Head of caudate nucleus (tissue), 42 donors: Measurements from ENCODE around the gene KRTAP10-11.
A peak's percentile ranks its signal among the peaks of the same experiment; 100 is the strongest.
"Not testable (repeated sequence)": the region's sequence is repeated elsewhere in the genome, so short reads cannot be mapped to it uniquely, and the experiment has no call there.

Experiments used
- DNase-seq, 42 donors: peaks; one replicate each; pipeline versions ENCODE4 v3.0.0 to v3.0.0-alpha.2; 2020 to 2021; ENCODE audit warnings: mixed read lengths in 7 of 42
- intact Hi-C: fragments of 100-400 bp; cut with DNase I; formaldehyde crosslinking; loops from one replicate; pipeline ENCODE4 v1.15.0; 2022

The KRTAP10-11 gene

DNA sequence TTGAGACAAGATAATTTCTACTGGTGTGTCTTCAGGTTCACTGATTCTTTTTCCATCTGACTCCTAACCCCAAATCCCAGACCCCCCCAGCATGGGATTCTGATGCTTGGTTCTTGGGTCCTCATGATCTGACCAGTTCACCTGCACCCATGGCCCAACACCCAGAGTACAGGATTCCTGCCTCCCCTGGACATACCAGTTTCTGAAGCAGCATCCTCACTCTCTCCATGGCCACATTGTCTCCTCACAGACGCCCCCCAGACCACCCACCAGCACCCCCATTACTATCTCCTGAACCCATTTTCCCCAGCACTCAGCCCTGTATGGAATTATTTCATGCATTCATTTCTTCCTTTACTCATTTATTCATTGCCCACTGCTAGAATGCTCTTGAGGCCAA is 10.7 kb downstream of the KRTAP10-11 start:
- intact Hi-C loops: no loop called here
- no peak for DNase-seq

DNA sequence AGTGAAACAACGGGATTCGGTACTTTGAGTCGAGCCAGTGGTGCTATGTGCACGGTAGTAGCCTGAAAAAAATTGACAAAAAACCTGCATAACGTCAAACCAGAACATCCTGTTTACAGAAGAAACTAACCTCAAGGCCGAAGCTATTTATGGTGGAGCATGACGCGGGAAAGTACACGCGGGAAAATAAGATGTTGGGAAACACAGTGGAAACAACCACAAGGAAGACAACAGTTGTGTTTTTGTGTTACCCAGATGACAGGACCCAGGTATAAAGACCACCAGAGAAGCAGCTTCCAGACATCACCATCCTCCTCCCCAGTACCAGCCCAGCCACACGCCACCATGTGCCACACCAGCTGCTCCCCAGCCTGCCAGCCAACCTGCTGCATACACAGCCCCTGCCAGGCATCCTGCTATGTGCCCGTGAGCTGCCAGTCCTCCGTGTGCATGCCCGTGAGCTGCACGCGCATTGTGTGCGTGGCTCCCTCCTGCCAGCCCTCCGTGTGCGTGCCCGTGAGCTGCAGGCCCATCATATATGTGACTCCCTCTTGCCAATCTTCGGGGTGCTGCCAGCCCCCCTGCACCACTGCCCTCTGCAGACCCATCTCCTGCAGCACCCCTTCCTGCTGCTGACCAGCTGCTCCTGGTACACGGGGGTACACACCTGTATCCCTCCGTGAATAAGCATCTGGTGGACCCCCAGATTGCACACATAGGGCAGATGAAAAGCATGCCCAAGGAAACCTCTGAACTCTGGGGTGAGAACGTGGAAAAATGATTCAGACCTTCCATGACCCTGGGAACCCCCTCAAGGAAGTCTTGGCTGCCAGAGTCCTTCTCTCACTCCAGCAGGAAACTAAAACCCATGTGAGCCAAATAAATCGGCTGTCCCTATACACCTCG is 11.7 kb downstream of the KRTAP10-11 start, which contains the start of gene KRTAP12-3:
TSS of gene KRTAP12-3 (plus strand) at position 298 of the 906 bp plus-strand sequence. CDS start at position 346, 48 bp downstream.
- no peak for DNase-seq
- intact Hi-C loops: no loop called here

DNA sequence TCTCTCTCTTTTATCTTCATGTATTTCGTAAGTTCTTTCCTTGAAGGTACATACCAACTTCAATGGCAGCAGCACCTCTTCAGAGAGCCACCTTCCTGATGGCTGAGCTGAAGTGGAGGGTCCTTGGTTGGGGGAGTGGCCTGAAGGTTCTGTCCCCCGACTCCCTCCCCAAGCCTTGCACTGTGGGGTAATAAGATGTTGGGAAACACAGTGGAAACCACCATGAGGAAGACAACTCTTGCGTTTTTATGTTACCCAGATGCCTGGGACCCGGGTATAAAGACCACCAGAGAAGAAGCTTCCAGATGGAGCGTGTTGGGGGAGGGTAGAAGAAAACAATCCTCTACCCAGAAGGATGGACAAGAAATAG is 12.3 kb downstream of the KRTAP10-11 start:
- no peak for DNase-seq
- intact Hi-C loops: no loop called here

DNA sequence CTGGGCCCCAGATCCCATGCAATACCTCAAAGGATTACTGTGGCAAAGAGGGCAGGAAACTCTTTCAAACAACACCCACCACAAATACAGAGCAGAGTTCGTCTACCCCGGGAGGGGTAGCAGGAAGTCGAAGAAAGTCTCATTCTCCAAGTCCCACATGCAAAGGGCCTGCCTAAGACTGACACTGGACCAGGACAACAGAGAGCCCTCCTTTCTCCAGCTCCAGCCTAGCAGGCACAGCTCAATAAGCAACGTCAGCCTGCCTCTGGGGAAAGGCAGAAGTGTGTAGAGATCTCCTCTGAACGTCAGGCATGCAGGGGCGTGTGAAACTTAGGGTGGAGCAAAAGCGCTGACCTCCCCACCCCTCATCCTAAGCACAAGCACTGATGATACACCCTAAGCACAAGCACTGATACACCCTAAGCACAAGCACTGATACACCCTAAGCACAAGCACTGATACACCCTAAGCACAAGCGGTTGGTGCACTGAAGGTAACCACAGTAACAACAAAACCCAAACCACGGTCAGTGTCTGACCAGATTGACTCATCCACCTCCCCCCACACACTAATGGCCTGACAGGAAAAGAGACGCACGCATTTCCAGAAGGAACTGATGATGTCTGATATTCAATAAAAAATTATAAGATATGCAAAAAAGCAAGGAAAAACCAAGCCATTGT is 12.8 kb downstream of the KRTAP10-11 start:
- intact Hi-C loops: no loop called here
- no peak for DNase-seq

DNA sequence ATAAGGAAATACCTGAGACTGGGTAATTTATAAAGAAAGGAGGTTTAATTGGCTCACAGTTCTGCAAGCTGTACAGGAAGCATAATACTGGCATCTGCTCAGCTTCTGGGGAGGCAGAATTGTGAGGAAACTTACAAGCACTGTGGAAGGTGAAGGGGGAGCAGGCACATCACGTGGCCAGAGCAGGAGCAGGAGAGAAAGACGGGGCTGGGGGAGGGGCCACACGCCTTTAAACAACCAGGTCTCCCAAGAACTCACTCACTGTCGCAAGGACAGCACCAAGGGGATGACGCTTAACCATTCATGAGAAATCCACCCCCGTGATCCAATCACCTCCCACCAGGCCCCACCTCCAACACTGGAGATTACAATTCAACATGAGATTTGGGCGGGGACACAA is 15.4 kb downstream of the KRTAP10-11 start:
- intact Hi-C loops, DNase-seq: not testable (repeated sequence)

DNA sequence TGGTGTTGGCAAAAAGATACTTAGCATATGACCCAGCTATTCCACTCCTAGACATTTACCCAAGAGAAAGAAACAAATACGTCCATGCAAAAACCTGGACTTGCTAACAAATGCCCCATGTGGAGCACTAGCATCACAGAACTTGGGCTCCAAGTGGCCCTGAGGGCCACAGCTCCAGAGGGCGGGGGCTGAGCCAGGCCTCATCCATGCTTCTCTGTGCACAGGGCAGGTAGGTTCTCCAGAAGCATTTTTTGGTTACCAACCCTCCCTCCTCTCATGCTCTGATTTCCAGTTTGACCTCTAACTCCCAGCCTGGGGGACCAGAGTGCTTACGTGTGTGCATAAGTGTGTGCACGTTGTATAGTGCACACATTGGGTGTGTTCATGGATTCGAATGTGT is 18.5 kb downstream of the KRTAP10-11 start:
- intact Hi-C loops: no loop called here
- DNase-seq: no peak

DNA sequence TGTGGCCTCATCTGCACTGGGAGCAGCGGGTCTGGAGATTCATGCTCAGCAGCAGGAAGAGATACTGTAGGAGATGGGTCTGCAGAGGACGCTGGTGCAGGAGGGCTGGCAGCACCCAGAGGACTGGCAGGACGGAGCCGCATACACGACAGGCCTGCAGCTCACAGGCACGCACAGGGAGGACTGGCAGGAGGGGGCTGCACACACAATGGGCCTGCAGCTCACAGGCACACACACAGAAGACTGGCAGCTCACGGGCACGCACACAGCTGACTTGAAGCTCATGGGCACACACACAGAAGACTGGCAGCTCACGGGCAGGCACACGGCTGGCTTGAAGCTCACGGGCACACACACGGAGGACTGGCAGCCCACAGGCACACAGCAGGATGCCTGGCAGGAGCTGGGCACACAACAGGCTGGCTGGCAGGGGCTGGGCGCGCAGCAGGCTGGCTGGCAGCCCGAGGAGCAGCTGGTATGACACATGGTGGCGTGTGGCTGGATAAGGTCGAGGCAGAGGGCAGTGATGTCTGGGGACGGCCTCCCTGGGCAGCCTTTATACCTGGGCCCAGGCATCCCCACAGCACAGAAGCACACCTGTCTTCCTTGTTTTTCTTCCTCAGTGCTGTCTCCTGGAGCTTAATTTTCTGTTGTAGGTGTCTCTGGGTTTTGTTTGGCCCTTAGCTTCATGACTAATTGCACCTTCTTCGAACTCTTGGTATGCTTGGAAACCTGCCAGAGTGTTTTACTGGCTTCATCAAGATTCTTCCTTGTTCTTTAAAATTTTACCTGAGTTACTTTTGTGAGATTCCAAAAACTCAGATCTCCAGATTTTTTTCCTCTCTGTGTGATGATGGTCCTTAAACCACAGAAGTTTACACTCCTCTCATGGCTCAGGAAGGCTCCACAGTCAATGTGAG is 20.4 kb downstream of the KRTAP10-11 start, which contains the start of gene KRTAP12-2:
TSS of gene KRTAP12-2 (minus strand) at position 527 of the 920 bp plus-strand sequence. CDS start at position 486, 41 bp downstream.
- peak in 1 of 42 donors; percentile 2 for DNase-seq

DNA sequence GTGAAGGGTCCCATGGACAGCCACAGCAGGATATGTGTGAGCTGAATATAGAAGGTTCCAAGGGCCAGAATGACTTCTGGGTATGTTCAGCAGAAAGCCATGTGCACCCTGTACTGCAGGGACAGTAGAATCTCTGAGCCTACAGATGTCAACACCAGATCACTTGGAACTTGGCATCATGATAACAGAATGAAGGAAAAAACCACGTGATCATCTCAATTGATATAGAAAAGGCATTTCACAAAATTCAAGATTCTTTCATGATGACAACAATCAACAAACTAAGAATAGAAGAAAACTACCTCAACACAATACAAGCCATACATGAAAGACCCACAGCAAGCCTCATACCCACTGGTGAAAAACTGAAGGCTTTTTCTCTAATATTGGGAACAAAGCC is 21.4 kb downstream of the KRTAP10-11 start:
- intact Hi-C loops: no loop called here

More for the DNA sequence above, 20.4 kb downstream of the KRTAP10-11 start, which contains the start of gene KRTAP12-2:
- intact Hi-C loops: no loop called here

DNA sequence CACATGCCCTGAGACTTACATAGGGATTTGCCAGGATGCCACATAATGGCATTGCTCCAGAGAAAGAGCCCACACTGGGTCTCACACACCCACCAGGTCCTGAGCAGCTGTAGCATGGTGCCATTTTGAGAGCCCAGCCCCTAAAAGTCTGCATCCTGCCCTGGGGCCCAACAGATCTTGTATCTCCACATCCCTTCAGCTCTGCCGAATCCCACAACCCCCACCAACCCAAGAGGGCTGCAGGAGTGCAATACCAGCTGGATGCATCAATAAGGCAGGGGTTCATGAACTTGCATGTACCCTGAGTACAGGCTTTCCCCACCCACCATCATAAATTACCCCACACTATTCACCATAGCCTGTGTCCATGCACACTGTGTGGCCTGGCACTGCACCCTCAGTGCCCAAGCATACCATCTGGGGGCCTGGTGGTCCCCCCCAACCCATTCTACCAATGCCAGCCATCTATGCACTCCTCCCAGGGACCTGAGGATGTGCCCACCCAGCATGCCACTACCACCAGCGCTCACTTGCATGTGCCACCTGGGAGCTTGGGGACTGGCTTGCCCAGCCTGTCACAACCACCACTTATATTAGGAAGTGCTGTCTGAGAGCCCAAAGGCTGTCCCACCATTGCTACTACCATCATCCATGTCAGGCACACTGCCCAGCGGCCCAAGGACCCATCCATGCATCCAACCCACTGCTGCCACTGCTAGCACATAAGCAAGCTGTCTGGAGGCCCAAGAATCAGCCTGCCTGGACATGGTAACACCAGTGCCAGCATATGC is 24.6 kb downstream of the KRTAP10-11 start:
- intact Hi-C loops: no loop called here
- no peak for DNase-seq

More for the DNA sequence above, 21.4 kb downstream of the KRTAP10-11 start:
- no peak for DNase-seq

DNA sequence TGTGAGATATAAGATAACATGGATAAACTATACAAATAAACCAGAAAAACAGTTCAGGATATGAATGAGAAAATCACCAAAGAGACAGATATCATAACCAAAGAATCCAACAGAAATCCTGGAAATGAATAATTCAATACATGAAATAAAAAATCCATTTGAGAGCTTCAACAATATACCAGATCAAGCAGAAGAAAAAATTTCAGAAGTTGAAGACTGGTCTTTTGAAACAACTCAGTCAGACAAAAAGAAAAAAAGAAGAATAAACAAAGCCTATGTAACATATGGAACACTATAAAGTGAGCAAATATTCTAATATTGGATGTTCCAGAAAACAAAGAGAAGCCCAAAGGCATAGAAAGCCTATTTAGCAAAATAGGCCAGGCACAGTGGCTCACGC is 25.7 kb downstream of the KRTAP10-11 start:
- intact Hi-C loops: no loop called here
- DNase-seq: no peak

DNA sequence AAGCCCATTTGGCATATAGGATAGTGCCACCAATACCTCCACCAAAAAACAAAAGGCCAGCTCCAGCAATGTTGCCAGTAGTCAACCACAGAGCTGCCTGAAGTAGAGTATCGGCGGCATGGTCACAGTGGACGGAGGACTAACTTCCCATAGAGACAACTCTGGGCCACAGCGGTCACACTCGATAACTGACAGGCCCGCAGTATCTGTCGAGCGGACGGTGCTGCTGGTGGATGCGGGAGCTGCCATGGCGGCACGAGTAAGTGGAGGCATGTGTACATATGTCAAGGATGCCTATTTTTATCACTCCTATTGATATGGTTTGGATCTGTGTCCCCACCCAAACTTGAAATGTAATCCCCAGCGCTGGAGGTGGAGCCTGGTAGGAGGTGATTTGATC is 31.7 kb downstream of the KRTAP10-11 start:
- DNase-seq: no peak
- intact Hi-C loops: no loop called here

DNA sequence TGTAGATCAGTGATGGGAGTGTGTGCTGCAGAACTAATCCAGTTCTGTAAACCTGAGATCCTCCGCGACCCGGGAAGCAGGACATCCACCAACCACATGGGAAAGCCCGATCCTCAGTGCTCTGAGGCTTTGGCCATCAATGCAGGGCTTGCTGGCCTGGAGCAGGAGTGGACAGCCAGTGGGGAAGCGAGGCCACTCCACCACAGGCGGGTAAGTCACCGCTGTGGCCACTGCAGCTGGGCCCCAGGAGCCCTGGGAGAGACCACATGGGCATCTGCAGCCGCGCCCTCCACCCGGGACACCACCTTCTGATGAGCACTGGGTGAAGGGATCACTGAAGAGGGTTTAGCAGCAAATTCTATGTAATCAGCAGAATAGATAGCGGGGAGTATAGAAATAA is 34.9 kb downstream of the KRTAP10-11 start:
- intact Hi-C loops: no loop called here
- no peak for DNase-seq

DNA sequence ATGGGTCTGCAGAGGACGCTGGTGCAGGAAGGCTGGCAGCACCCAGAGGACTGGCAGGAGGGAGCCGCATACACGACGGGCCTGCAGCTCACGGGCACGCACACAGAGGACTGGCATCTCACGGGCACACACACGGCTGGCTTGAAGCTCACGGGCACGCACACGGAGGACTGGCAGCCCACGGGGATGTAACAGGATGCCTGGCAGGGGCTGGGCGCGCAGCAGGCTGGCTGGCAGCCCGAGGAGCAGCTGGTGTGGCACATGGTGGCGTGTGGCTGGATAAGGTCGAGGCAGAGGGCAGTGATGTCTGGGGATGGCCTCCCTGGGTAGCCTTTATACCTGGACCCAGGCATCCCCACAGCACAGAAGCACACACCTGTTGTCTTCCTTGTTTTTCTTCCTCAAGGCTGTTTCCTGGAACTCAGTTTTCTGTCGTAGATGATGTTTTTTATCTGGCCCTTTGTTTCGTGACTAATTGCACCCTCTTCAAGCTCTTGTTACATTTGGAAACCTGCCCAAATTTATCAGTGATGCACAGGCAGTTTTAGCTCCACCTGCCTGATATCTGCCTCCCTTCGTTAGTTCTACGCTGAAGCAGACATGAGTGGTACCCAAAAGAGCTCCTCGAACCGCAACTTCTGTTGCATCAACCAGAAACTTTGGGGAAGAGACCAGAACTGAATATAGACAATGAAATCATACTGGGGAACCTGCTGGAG is 35.8 kb downstream of the KRTAP10-11 start, which contains the start of gene KRTAP12-1:
TSS of gene KRTAP12-1 (minus strand) at position 303 of the 719 bp plus-strand sequence. CDS start at position 263, 40 bp downstream.
- intact Hi-C loops: no loop called here
- DNase-seq: no peak

DNA sequence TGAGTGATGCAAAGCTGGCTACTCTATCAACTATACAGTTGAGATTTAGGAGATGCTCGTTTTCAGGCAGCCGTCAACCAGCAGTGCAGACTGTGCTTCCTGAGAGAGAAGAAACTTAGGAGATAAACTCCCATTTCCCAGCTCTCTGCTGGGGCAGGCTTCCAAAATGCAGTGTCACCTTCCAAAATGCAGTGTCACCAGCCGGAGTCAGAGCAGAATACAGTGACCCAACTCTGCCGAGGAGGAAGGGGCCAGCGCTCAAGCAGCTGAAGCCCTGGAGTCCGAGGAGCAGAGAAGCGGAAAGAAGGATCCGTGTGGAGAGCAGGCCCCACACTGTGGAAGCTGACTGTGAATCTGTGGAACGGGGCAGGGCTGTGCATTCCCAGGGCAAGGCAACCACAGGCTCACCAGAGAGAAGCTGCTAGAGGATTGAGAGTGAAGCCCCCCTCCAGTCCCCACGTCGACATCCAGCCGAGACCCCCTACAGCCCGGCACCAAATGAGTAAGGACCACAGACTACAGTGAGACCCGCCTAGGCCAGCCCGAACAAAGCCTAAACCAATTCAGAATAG is 36.5 kb downstream of the KRTAP10-11 start:
- intact Hi-C loops: no loop called here
- peak in 2 of 42 donors; percentile 3 to 27 for DNase-seq

DNA sequence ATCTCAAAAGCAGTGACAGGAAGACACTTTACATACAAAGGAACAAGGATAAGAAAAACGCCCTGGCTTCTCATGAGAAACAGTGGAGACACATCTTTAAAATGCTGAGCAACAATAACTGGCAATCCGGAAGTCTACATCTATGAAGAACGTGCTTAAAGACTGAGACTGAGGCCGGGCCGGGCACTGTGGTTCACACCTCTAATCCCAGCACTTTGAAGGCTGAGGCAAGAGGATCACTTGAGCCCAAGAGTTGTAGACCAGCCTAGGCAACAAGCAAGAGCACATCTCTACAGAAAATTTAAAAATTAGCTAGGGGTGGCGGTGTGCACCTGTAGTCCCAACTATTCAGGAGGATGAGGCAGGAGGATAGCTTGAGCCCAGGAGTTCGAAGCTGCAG is 37.9 kb downstream of the KRTAP10-11 start:
- peak in 2 of 42 donors; percentile 20 to 29 for DNase-seq
- intact Hi-C loops: no loop called here

DNA sequence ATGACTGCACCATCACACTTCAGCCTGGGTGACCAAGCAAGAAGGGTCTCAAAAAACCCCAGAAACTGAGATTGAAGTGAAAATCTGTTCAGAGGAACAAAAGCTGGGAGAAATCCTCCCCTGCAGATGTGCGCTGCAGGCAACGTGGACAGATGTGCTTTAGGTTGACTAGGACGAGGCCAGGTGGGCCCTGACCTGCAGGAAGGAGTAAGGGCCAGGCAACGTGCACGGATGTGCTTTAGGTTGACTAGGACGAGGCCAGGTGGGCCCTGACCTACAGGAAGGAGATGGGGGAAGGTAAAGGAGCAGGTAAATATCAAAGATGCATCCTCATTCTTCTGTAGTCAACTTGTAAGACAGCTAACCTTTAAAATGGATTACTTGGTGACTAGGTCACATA is 38.3 kb downstream of the KRTAP10-11 start:
- DNase-seq: peak in 1 of 42 donors; percentile 7
- intact Hi-C loops: no loop called here

DNA sequence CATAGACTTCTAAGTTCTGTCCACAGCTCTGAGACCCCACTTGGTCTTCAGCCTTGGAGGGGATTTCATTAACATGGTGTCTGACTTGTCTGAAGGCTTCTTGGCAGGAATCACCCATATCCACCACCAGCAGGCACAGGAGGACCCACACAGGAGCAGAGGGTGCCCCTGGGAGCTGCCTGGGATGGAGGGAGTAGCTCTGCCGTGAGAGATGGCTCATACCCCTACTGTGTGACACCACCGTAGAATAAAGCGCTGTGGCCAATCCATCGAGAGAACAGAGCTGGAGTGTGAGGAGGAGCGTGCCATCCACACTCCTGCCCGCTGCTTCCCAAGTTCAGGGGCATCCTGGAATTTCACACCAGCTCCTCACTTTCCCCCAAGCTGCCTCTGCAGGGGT is 38.8 kb downstream of the KRTAP10-11 start:
- DNase-seq, intact Hi-C loops: not testable (repeated sequence)
